Sigmoid colon (tissue), 3 donors: ENCODE measurements around the gene ARID2.

Source experiments
- POLR2A ChIP-seq, 2 donors: fragments of 450-650 bp; IDR thresholded peaks; one replicate each; pipeline ENCODE4 v1.6.1; 2016; ENCODE audit warnings: antibody characterized with exemption in 2 of 2, mild to moderate bottlenecking in 2 of 2, moderate library complexity in 2 of 2
- TF ChIP-seq, protein P1 (sequence below), 4 experiments: fragments of 450-650 bp in 3 of 4; fragments of 200-600 bp in 1 of 4; IDR thresholded peaks; one replicate each; pipeline ENCODE4 v1.5.1; 2016 to 2019; ENCODE audit warnings: antibody characterized with exemption in 4 of 4, mild to moderate bottlenecking in 3 of 4, moderate library complexity in 2 of 4

DNA sequence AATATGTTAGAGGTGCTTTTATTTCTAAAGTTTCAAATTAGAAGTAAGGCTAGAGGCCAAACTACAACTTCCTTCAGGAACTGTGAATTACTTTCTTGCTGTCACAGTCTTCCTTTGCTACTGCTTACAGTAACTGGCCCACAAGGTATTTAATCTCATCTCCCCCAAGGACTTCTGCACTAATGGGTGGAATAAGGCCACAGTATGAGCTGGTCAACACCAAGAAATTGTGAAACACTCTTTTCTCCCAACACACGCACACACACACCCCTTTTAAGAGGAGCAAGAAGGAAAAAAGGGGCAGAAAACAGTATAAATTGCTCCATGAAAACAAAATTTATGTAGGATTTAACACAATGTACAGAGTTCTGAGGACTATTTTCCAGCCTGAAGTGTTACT, 215.3 kb downstream of the ARID2 start:
- TF ChIP-seq, protein P1, sequence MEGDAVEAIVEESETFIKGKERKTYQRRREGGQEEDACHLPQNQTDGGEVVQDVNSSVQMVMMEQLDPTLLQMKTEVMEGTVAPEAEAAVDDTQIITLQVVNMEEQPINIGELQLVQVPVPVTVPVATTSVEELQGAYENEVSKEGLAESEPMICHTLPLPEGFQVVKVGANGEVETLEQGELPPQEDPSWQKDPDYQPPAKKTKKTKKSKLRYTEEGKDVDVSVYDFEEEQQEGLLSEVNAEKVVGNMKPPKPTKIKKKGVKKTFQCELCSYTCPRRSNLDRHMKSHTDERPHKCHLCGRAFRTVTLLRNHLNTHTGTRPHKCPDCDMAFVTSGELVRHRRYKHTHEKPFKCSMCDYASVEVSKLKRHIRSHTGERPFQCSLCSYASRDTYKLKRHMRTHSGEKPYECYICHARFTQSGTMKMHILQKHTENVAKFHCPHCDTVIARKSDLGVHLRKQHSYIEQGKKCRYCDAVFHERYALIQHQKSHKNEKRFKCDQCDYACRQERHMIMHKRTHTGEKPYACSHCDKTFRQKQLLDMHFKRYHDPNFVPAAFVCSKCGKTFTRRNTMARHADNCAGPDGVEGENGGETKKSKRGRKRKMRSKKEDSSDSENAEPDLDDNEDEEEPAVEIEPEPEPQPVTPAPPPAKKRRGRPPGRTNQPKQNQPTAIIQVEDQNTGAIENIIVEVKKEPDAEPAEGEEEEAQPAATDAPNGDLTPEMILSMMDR (IDR thresholded peaks at IDR 0.05): no peak
- TF ChIP-seq POLR2A (IDR thresholded peaks at IDR 0.05): no peak
